K562 (cell line): Measurements from ENCODE around the gene RPS10. TPM values are rescaled to one million over a fixed set of nuclear protein-coding genes. Genes with fewer than 3 reads are reported as not detected.
A peak's percentile ranks its signal among the peaks of the same experiment; 100 is the strongest.

Source experiments
- ATAC-seq: fragments of 200-7000 bp; cut with Tn5 transposase; 3 replicates; pipeline ENCODE4 v1.9.1; 2020; ENCODE audit warnings: moderate library complexity
- BruUV-seq: library from RNA; stranded (reverse); fragments of 400-500 nt; replicated peaks from 2 replicates; lab custom pipeline; 2021; lab: Mats Ljungman, UMichigan
- CTCF ChIA-PET: fragments of 300-600 bp; formaldehyde crosslinking; extraction: SDS; loops from one replicate; lab custom pipeline; 2021; ENCODE audit warnings: low intra/inter-chr PET ratio; lab: Yijun Ruan, JAX
- POLR2A ChIA-PET: fragments of 300-600, 350-650 bp; sonication (Branson Sonifier 250); formaldehyde crosslinking; extraction: SDS; loops from one replicate; lab custom pipeline; 2021; ENCODE audit warnings: antibody characterized with exemption, inconsistent platforms; lab: Yijun Ruan, JAX
- DNase-seq, 4 experiments: peaks; one replicate each; pipeline versions ENCODE4 v3.0.0 to v3.0.0-alpha.2; 2011 to 2018; ENCODE audit warnings: low spot score in 3 of 4, mixed read lengths in 3 of 4; ENCODE audit errors: extremely low read depth in 1 of 4
- FAIRE-seq: peaks from 2 replicates; lab custom pipeline; 2011; peaks lifted over from hg19 to GRCh38; lab: Jason Lieb, UNC
- H2AFZ ChIP-seq: 2 replicates; pipeline ENCODE4 v1.6.0; 2011; ENCODE audit warnings: low read depth, low read length, control low read depth, inconsistent platforms
- H3K27ac ChIP-seq: fragments of 200-600 bp; 3 replicates; pipeline ENCODE4 v1.8.0; 2011; ENCODE audit warnings: low read depth, mild to moderate bottlenecking, control low read depth, inconsistent platforms, low read length, moderate library complexity, mixed read lengths; ENCODE audit errors: extremely low read depth
- H3K27me3 ChIP-seq, 2 experiments: fragments of 300-600 bp in 1 of 2; 2 replicates in 1 of 2; 3 replicates in 1 of 2; pipeline versions ENCODE4 v1.6.0 to v1.8.0; 2011; ENCODE audit warnings: inconsistent platforms in 2 of 2, low read length in 2 of 2, mild to moderate bottlenecking in 1 of 2, mixed read lengths in 1 of 2, moderate library complexity in 1 of 2; ENCODE audit not compliant: control insufficient read depth in 2 of 2, insufficient read depth in 2 of 2
- H3K36me3 ChIP-seq: fragments of 300-600 bp; 3 replicates; pipeline ENCODE4 v1.8.0; 2011; ENCODE audit warnings: mild to moderate bottlenecking, low read length, inconsistent platforms; ENCODE audit not compliant: control insufficient read depth, insufficient read depth
- H3K4me1 ChIP-seq, 2 experiments: fragments of 200-600 bp in 1 of 2; replicated peaks in 1 of 2; 2 replicates in 1 of 2; 3 replicates in 1 of 2; pipeline versions ENCODE4 v1.5.1 to v1.8.0; 2011; ENCODE audit warnings: inconsistent platforms in 2 of 2, low read length in 2 of 2, mild to moderate bottlenecking in 1 of 2, mixed read lengths in 1 of 2, moderate library complexity in 1 of 2; ENCODE audit not compliant: control insufficient read depth in 2 of 2, insufficient read depth in 2 of 2
- H3K4me2 ChIP-seq: 2 replicates; pipeline ENCODE4 v1.6.1; 2011; ENCODE audit warnings: low read length, control low read depth, inconsistent platforms, mixed read lengths; ENCODE audit not compliant: insufficient read depth
- H3K4me3 ChIP-seq: fragments of 200-600 bp; sonication (generic), shearing (Covaris generic); 2 replicates; pipeline ENCODE4 v1.5.1; 2016; ENCODE audit warnings: control low read depth, inconsistent platforms
- H3K79me2 ChIP-seq: fragments of 200-600 bp; 3 replicates; pipeline ENCODE4 v1.8.0; 2011; ENCODE audit warnings: low read length, inconsistent platforms; ENCODE audit not compliant: control insufficient read depth, insufficient read depth
- H3K9ac ChIP-seq, 2 experiments: 2 replicates each; pipeline versions ENCODE4 v1.6.0 to v1.6.1; 2011; ENCODE audit warnings: low read depth in 2 of 2, low read length in 2 of 2, control low read depth in 1 of 2, inconsistent platforms in 1 of 2, mild to moderate bottlenecking in 1 of 2, mixed read lengths in 1 of 2; ENCODE audit not compliant: insufficient read depth in 1 of 2
- H3K9me1 ChIP-seq: one replicate; pipeline ENCODE4 v1.6.0; 2011; ENCODE audit warnings: inconsistent platforms, mild to moderate bottlenecking, low read length, moderate library complexity; ENCODE audit not compliant: control insufficient read depth, insufficient read depth
- H3K9me3 ChIP-seq: replicated peaks from 2 replicates; pipeline ENCODE4 v1.5.1; 2011; ENCODE audit warnings: low read depth, low read length, inconsistent platforms; ENCODE audit not compliant: control insufficient read depth, insufficient read depth
- H4K20me1 ChIP-seq: replicated peaks from 2 replicates; pipeline ENCODE4 v1.6.1; 2011; ENCODE audit warnings: low read length, inconsistent platforms, mixed read lengths; ENCODE audit not compliant: control insufficient read depth, insufficient read depth
- ID3 ChIP-seq, 2 experiments: fragments of 250-450 bp in 1 of 2; fragments of 450-650 bp in 1 of 2; sonication (Bioruptor Pico) in 1 of 2; IDR thresholded peaks; 2 replicates each; pipeline versions ENCODE4 v1.6.1 to v1.8.0; 2016 to 2021; ENCODE audit warnings: mild to moderate bottlenecking in 2 of 2, moderate library complexity in 2 of 2, missing compliant biosample characterization in 1 of 2, missing genetic modification characterization in 1 of 2
- MIER1 ChIP-seq: fragments of 450-650 bp; IDR thresholded peaks from 2 replicates; pipeline ENCODE4 v1.6.1; 2016; ENCODE audit warnings: antibody characterized with exemption, mild to moderate bottlenecking, low read depth
- RHOXF2B ChIP-seq: fragments of 250-450 bp; sonication (Bioruptor Pico); conservative IDR thresholded peaks from 2 replicates; pipeline ENCODE4 v1.5.1; 2021
- SIX5 ChIP-seq, 2 experiments: IDR thresholded peaks; 2 replicates each; pipeline ENCODE4 v1.6.1; 2011; ENCODE audit warnings: low read length in 2 of 2, borderline replicate concordance in 1 of 2, low read depth in 1 of 2, mild to moderate bottlenecking in 1 of 2, moderate library complexity in 1 of 2; ENCODE audit not compliant: insufficient read depth in 1 of 2
- TRIM25 ChIP-seq: fragments of 450-650 bp; IDR thresholded peaks from 2 replicates; pipeline ENCODE4 v1.7.0; 2016; ENCODE audit warnings: borderline replicate concordance
- TSHZ1 ChIP-seq: fragments of 250-450 bp; sonication (Bioruptor Pico); IDR thresholded peaks from 2 replicates; pipeline ENCODE4 v1.4.0; 2020; ENCODE audit warnings: mild to moderate bottlenecking, moderate library complexity
- ZC3H11A ChIP-seq: IDR thresholded peaks from 2 replicates; pipeline ENCODE4 v1.6.1; 2012; ENCODE audit warnings: low read depth, low read length, improper control_type of control experiment
- ZNF3 ChIP-seq: fragments of 250-450 bp; sonication (Bioruptor Pico); IDR thresholded peaks from 2 replicates; pipeline ENCODE4 v1.5.0; 2021; ENCODE audit warnings: mild to moderate bottlenecking, moderate library complexity
- WGBS: fragments of 100-300 bp; shearing (Covaris generic); methylation state at CpG from one replicate; pipeline ENCODE4 v1.1.6; 2016; ENCODE audit warnings: low coverage, mixed read lengths; ENCODE audit not compliant: insufficient coverage; ENCODE audit errors: missing lambda C conversion rate; 5-methylcytosine and 5-hydroxymethylcytosine counted together
- in situ Hi-C: fragments of 300-500 bp; cut with MboI; formaldehyde crosslinking; loops from 4 replicates; pipeline ENCODE4 v1.15.0; 2018; ENCODE audit warnings: inconsistent platforms, mixed read lengths
- intact Hi-C: fragments of 100-400 bp; cut with micrococcal nuclease; formaldehyde crosslinking; loops from 2 replicates; pipeline ENCODE4 v1.14.2; 2022
- polyA plus RNA-seq, 8 experiments: library from polyadenylated mRNA; depleted of rRNA in 4 of 8; stranded (reverse) in 5 of 8; unstranded in 3 of 8; fragments of >200 nt; fragmentation: Nextera tagmentation in 2 of 8; fragmentation: Illumina TruSeq in 1 of 8; extraction: Ambion mirVana in 2 of 8; extraction: Trizol in 1 of 8; gene quantifications; 2 replicates each; pipeline versions ENCODE4 v1.2.1 to v1.2.3, GENCODE V29; 2011 to 2014; ENCODE audit warnings: inconsistent platforms in 1 of 8, missing spikeins in 1 of 8
- total RNA-seq, 7 experiments: library from RNA; depleted of rRNA in 6 of 7; stranded (reverse); fragments of >200 nt in 6 of 7; fragmentation: Illumina TruSeq in 2 of 7; extraction: Trizol in 2 of 7; gene quantifications; 2 replicates each; pipeline versions ENCODE4 v1.2.1 to v1.2.3, GENCODE V29; 2011 to 2021; ENCODE audit warnings: low replicate concordance in 1 of 7

Gene RPS10
- total and polyA plus RNA-seq, 9 of the 15 experiments (the other 6 are each of a cell fraction or from before 2014, with no cell fraction given): 2,680 to 5,251 (median 3,876) TPM

GRCh38 chr6:34378470-34378869, 47.4 kb downstream of the RPS10 start (continued):
- TF ChIP-seq ID3 (CRISPR knock-in tag; IDR thresholded peaks at IDR 0.05) (no peak), ID3 (tag; IDR thresholded peaks at IDR 0.05) (no peak), MIER1 (no peak)

- no peak for ATAC-seq
- DNase-seq: no peak
- Histone ChIP-seq H3K4me1 (peaks cover 3 to 12% of the 10 kb centered on the region in 2 experiments; a peak in 4 of 5 replicates), H3K9me3 (no peaks in the 10 kb centered on the region), H2AFZ (no peak overlapping the region), H3K79me2 (peaks cover 97% of the 10 kb centered on the region), H3K27ac (no peak overlapping the region), H3K36me3 (peaks cover 48% of the 10 kb centered on the region; the same call in 2 of the 3 replicates), H3K9ac (no peak overlapping the region), H3K4me3 (no peak overlapping the region), H4K20me1 (peaks cover 13% of the 10 kb centered on the region), H3K9me1 (no peaks in the 10 kb centered on the region), H3K27me3 (no peaks in the 10 kb centered on the region), H3K4me2 (no peak overlapping the region)
- intact Hi-C loops: no loop called here
- ChIA-PET CTCF (no interaction called here), POLR2A (interaction anchor here (1.4 to 1.9 kb wide), 2 partner anchors 9 to 13 kb away, joined by 3 to 9 read pairs; no protein-coding TSS in a partner anchor)
- in situ Hi-C loops: no loop called here
- 95% methylated on average over 5 of the region's 5 CpGs for WGBS
- no TSS peak for BruUV-seq
- peak; percentile 23 for FAIRE-seq
- no peak for TF ChIP-seq ZNF3 (CRISPR knock-in tag)
- TF ChIP-seq RHOXF2B (CRISPR knock-in tag): no peak
- no peak for TF ChIP-seq TSHZ1 (CRISPR knock-in tag)
- TF ChIP-seq ZC3H11A: no peak
- TF ChIP-seq SIX5 (IDR thresholded peaks at IDR 0.05; ENCODE audit: borderline replicate concordance in 1 of 2, insufficient read depth in 1 of 2, low read depth in 1 of 2, low read length in 2 of 2): no peak
- TF ChIP-seq TRIM25: no peak
Observed at GRCh38 chr6:34377984-34378383, 47.9 kb downstream of the RPS10 start.
